ENCODE measurements around the gene CYP11A1.
A peak's percentile ranks its signal among the peaks of the same experiment; 100 is the strongest.

CYP11A1 gene

DNA sequence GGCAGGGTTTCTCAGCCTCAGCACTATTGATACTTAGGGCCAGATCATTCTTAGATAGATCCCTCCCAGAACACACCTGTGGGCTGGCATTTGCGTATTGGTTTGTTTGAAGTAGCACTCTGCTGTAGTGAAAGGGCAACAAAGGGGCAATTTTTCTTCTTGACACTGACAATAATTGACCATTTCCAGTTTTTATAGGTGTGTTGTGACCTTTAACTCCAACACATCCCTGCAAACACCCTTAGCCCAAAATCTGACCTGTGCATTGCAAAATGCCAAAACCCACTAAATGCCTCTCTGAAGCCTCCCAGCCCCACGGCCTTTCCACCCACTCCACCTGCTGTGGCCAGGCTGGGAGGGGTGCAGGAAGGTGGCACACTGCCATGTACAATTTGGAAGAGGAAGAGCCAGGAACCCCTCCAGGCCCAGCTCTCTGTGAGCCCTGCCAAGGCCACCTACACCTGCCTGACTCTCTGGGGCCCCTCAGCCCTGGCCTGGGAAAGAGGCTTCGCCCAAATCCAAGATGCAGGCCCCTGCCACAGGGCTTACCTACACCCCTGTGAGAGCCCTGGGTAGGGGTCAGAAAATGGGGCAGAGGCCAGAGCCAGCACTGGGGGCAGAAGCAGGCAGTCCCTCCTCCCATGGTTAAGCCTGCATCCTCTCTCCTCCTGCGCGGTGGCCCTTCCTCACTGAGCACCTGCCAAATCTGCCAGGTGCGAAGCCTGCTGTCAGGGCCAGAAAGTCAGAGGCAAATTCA lies 9.6 kb upstream of the CYP11A1 start:
- Histone ChIP-seq H3K9ac (ENCODE audit: low read length) (no peak overlapping the region), H3K9me3 (ENCODE audit: low read length) (no peaks in the 10 kb centered on the region)

DNA sequence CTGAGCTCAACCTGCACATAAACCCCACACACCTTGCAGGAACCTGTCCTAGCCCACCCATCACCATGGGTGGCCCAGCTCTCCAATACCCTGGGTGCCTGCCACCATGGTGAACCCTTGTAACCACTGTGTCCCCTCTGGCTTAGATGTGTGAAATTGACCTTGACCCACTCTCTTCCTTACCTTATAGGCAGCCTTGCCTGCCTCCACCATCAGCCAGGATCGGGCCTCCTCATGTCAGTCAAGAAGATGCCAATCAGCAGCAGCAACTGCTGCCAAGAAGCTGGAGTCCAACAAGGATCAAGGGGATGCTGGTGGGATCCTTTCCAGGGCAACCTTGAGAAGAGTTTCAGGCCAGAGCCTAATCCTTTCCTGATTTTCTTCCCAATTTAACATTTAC lies 8.8 kb upstream of the CYP11A1 start:
- peaks cover 5 to 6% of the 10 kb centered on the region in 2 donors for H3K27me3 ChIP-seq (ENCODE audit: control insufficient read depth in 1 of 2, insufficient read depth in 2 of 2, low read length in 2 of 2)
- H3K4me3 ChIP-seq (ENCODE audit: low read depth in 1 of 2, low read length in 2 of 2), result no peak overlapping the region
- no peak overlapping the region for H3K27ac ChIP-seq (ENCODE audit: low read depth, low read length)
- no peaks in the 10 kb centered on the region for H3K9me3 ChIP-seq (ENCODE audit: low read length)
- H3K9ac ChIP-seq (ENCODE audit: low read length), result no peak overlapping the region
- no peaks in the 10 kb centered on the region for H3K36me3 ChIP-seq (ENCODE audit: insufficient read depth, low read length)
- H3K4me1 ChIP-seq (ENCODE audit: insufficient read depth, low read length), result peaks cover 10% of the 10 kb centered on the region

More for the DNA sequence above, 9.6 kb upstream of the CYP11A1 start:
- Histone ChIP-seq H3K4me1 (ENCODE audit: insufficient read depth, low read length) (peaks cover 10% of the 10 kb centered on the region), H3K4me3 (ENCODE audit: low read depth in 1 of 2, low read length in 2 of 2) (no peak overlapping the region), H3K27ac (ENCODE audit: low read depth, low read length) (no peak overlapping the region), H3K27me3 (ENCODE audit: control insufficient read depth in 1 of 2, insufficient read depth in 2 of 2, low read length in 2 of 2) (peaks cover 3 to 5% of the 10 kb centered on the region in 2 donors), H3K36me3 (ENCODE audit: insufficient read depth, low read length) (no peaks in the 10 kb centered on the region)

DNA sequence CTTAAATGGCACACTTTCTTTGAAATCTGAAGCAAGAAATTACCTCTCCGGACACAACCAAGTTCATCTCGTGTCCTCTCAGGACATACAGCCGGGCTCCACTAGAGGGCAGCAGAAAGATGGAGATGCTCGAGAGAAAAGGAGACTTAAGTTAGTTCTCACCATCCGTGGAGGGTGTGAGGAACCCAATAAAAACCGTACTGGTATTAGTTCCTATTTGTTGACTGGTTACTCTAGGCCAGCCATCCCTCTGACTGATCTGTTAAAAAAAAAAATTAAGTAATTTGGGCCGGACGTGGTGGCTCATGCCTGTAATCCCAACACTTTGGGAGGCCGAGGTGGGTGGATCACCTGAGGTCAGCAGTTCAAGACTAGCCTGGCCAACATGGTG lies 7.9 kb upstream of the CYP11A1 start:
- peaks cover 5 to 6% of the 10 kb centered on the region in 2 donors for H3K27me3 ChIP-seq (ENCODE audit: control insufficient read depth in 1 of 2, insufficient read depth in 2 of 2, low read length in 2 of 2)
- peaks cover 10% of the 10 kb centered on the region for H3K4me1 ChIP-seq (ENCODE audit: insufficient read depth, low read length)
- H3K9ac ChIP-seq (ENCODE audit: low read length), result no peak overlapping the region
- H3K27ac ChIP-seq (ENCODE audit: low read depth, low read length), result no peak overlapping the region
- H3K9me3 ChIP-seq (ENCODE audit: low read length), result no peaks in the 10 kb centered on the region
- H3K36me3 ChIP-seq (ENCODE audit: insufficient read depth, low read length), result no peaks in the 10 kb centered on the region
- no peak overlapping the region for H3K4me3 ChIP-seq (ENCODE audit: low read depth in 1 of 2, low read length in 2 of 2)

DNA sequence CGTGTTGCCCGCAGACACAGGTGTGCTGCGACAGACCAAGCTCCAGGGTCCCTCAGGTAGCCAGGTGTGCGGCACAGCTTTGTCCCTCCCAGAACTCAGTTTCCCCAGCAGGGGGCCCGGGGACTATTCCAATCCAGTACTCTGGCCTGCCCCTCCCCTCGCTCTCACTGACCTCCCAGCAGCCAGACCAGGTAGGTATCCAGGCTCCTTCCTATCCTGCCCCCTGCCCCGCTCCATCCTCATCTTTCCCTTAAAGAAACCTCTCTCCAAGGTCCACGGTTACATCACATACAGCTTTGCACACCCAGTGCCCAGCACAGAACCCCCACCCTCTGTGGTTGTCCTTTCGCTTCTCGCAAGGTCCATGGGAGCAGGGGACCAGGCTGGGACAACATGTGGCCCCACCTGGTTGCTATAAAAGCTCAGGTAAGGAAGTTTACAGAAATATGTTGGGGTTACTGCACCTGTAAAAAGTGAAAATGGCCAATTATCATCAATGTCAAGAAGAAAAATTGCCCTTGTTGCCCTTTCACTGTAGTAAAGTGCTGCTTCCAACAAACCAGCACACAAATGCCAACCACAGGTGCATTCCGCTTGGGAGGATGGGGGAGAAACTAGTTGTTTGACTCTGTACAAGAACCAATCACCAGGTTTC lies 7.3 kb upstream of the CYP11A1 start:
- no peaks in the 10 kb centered on the region for H3K9me3 ChIP-seq (ENCODE audit: low read length)
- no peak overlapping the region for H3K9ac ChIP-seq (ENCODE audit: low read length)
- peaks cover 5 to 6% of the 10 kb centered on the region in 2 donors for H3K27me3 ChIP-seq (ENCODE audit: control insufficient read depth in 1 of 2, insufficient read depth in 2 of 2, low read length in 2 of 2)
- peaks cover 10% of the 10 kb centered on the region for H3K4me1 ChIP-seq (ENCODE audit: insufficient read depth, low read length)
- no peak overlapping the region for H3K27ac ChIP-seq (ENCODE audit: low read depth, low read length)
- H3K4me3 ChIP-seq (ENCODE audit: low read depth in 1 of 2, low read length in 2 of 2), result peak overlapping the region in 1 of 2 donors; percentile 68
- H3K36me3 ChIP-seq (ENCODE audit: insufficient read depth, low read length), result no peaks in the 10 kb centered on the region

DNA sequence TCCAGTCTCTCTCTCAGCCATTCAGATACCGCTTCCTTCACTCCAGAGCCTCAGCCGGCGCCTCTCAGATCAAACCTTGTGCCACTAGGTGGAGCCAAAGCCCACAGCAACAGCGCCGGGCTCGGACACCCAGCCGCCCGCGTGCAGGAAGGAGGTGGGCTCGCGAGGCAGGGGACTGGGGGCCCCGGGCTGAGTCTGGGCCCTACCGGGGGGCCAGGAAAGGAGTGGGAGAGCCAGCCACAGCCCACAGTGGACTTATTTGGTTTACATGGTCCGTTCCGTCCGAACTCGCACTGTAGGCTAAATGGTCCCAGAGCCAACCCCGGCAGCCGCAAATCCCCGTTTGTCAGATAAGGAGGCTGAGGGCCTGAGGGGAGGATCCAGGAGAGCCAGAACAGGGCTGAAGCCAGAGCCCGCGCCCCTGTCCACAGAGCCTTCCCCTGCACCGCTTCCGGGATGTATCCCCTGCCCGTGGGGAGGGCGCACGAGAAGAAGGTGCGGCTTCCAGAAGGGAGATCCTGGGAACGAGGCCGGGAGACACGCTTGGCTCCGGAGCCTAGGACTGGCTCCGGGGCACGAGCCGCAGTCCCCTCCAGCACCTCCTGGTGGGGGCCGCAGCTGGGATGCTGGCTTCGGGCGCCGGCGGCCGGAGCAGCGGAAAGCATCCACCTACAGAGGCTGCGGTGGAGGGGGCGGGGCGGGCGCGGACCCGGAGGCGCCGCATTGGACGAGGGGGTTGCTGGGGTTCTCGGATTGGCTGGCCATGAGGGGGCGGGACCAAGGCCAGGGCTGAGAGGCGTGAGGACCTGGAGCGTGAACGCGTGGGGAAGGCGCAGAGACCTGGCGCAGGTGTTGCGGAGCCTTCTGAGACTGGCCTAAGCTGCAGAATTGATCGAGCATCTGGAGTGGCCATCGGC lies 6.5 kb upstream of the CYP11A1 start:
- H3K27ac ChIP-seq (ENCODE audit: low read depth, low read length), result peak overlapping the region; percentile 56

DNA sequence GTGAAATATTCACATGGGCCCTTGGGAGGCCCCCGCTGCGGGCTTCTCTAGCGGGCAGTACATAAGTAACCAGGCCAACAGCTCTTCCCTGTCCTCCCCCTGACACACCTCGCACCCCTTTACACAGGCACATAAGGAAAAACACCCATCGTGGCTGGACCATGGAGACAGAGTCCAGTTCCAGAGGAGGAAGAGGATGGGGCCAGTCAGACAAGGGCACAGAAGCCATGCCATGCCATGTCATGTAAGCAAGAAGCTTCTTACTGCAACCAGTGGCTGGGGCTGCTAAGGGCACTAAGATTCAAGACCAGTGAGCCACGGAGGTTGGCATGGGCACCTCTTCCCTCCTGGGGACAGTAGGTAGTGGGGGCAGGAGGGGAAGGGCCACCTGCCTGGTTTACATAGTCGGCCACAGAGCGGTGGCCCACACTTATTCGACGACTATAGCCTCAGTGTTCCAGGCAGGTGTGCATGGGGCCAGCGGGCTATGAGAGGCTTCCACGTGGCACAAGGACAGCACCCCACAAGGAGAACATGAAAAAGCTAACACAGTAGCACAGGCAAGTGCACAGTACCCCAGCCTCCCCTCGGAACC lies 5.7 kb upstream of the CYP11A1 start:
- peaks cover 5 to 6% of the 10 kb centered on the region in 2 donors for H3K27me3 ChIP-seq (ENCODE audit: control insufficient read depth in 1 of 2, insufficient read depth in 2 of 2, low read length in 2 of 2)
- H3K27ac ChIP-seq (ENCODE audit: low read depth, low read length), result no peak overlapping the region
- H3K4me1 ChIP-seq (ENCODE audit: insufficient read depth, low read length), result peaks cover 10% of the 10 kb centered on the region
- no peaks in the 10 kb centered on the region for H3K36me3 ChIP-seq (ENCODE audit: insufficient read depth, low read length)
- H3K4me3 ChIP-seq (ENCODE audit: low read depth in 1 of 2, low read length in 2 of 2), result no peak overlapping the region
- no peaks in the 10 kb centered on the region for H3K9me3 ChIP-seq (ENCODE audit: low read length)
- no peak overlapping the region for H3K9ac ChIP-seq (ENCODE audit: low read length)

More for the DNA sequence above, 6.5 kb upstream of the CYP11A1 start:
- H3K4me3 ChIP-seq (ENCODE audit: low read depth in 1 of 2, low read length in 2 of 2), result peak overlapping the region; percentile 61 to 68
- no peaks in the 10 kb centered on the region for H3K9me3 ChIP-seq (ENCODE audit: low read length)
- H3K9ac ChIP-seq (ENCODE audit: low read length), result no peak overlapping the region
- peaks cover 10% of the 10 kb centered on the region for H3K4me1 ChIP-seq (ENCODE audit: insufficient read depth, low read length)
- peaks cover 5 to 6% of the 10 kb centered on the region in 2 donors for H3K27me3 ChIP-seq (ENCODE audit: control insufficient read depth in 1 of 2, insufficient read depth in 2 of 2, low read length in 2 of 2)
- H3K36me3 ChIP-seq (ENCODE audit: insufficient read depth, low read length), result no peaks in the 10 kb centered on the region

DNA sequence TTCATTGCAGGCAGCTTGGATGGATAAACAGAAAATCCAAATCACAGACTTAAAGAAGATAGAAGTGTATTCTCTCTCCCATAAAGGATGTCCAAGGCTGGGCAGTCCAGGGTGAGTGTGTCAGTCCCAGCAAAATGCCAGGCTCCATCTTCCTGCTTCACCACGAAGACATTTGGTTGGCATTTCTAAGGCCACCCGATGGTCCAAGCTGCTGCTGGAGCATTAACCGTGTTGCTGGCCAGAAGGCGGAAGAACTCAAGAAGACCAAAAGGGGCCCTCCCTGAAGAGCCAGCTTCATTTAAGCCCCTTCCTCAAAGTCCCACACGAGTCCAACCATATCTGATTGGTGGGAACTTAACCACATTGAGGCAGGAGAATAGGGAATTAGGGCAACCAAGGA lies 3.0 kb upstream of the CYP11A1 start:
- Histone ChIP-seq H3K27ac (ENCODE audit: low read depth, low read length) (no peak overlapping the region), H3K4me3 (ENCODE audit: low read depth in 1 of 2, low read length in 2 of 2) (no peak overlapping the region), H3K9ac (ENCODE audit: low read length) (no peak overlapping the region), H3K4me1 (ENCODE audit: insufficient read depth, low read length) (peaks cover 10% of the 10 kb centered on the region), H3K9me3 (ENCODE audit: low read length) (no peaks in the 10 kb centered on the region), H3K36me3 (ENCODE audit: insufficient read depth, low read length) (no peaks in the 10 kb centered on the region), H3K27me3 (ENCODE audit: control insufficient read depth in 1 of 2, insufficient read depth in 2 of 2, low read length in 2 of 2) (peaks cover 5 to 19% of the 10 kb centered on the region in 2 donors)

DNA sequence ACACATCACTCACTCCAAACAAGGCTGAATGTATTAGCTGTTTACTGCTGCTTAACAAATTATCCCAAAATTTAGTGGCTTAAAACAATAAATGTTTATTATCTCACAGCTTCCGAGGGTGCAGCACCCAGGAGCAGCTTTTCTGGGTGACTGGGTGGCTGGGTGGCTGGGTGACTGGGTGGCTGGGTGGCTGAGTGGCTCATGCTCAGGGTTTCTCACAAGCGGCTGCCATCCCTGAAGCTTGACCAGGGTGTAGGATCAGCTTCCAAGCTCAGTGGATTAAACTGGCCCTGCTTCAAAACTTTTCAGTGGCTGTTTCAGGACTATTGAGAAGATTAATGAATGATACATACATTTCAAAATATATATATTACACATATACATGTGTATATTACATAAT lies 2.3 kb upstream of the CYP11A1 start:
- H3K9ac ChIP-seq (ENCODE audit: low read length), result no peak overlapping the region
- peaks cover 2 to 24% of the 10 kb centered on the region in 2 donors for H3K27me3 ChIP-seq (ENCODE audit: control insufficient read depth in 1 of 2, insufficient read depth in 2 of 2, low read length in 2 of 2)
- no peak overlapping the region for H3K4me3 ChIP-seq (ENCODE audit: low read depth in 1 of 2, low read length in 2 of 2)
- no peaks in the 10 kb centered on the region for H3K9me3 ChIP-seq (ENCODE audit: low read length)
- peaks cover 5% of the 10 kb centered on the region for H3K4me1 ChIP-seq (ENCODE audit: insufficient read depth, low read length)
- H3K36me3 ChIP-seq (ENCODE audit: insufficient read depth, low read length), result no peaks in the 10 kb centered on the region
- H3K27ac ChIP-seq (ENCODE audit: low read depth, low read length), result no peak overlapping the region

DNA sequence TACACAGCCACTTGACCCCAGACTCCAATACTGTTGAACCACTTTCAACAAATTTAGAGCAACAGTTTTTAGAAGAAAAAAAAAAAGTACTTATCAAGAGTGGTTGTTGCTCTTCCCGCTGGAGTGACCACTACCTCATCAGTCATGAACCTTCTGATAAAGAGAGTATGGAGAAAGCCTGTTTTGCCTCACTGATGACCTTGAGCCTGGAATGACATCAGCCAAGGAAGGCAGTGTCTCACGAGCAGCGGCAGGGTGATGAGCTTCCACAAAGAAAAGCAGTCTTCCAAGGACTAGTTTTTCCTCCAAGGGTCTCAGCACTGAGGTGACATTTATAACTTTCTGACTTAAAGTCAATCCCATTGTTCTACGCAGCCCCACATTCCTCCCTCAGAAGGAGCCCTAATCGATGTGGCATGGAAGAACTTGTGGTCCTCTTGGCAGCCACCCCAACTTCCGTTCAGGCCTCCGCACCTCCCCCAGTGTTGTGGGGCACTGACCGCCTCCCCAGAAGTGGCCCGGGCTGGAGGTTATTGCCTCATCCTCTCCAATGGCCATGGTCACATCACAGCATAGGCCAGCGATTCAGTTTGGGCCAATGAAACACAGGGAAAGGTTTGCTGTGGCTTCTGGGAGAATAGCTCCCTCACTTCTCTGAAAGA lies 1.8 kb upstream of the CYP11A1 start:
- Histone ChIP-seq H3K27ac (ENCODE audit: low read depth, low read length) (no peak overlapping the region), H3K4me1 (ENCODE audit: insufficient read depth, low read length) (no peaks in the 10 kb centered on the region), H3K27me3 (ENCODE audit: control insufficient read depth in 1 of 2, insufficient read depth in 2 of 2, low read length in 2 of 2) (peaks cover 0 to 24% of the 10 kb centered on the region in 2 donors), H3K4me3 (ENCODE audit: low read depth in 1 of 2, low read length in 2 of 2) (no peak overlapping the region), H3K9me3 (ENCODE audit: low read length) (no peaks in the 10 kb centered on the region), H3K9ac (ENCODE audit: low read length) (no peak overlapping the region), H3K36me3 (ENCODE audit: insufficient read depth, low read length) (no peaks in the 10 kb centered on the region)

DNA sequence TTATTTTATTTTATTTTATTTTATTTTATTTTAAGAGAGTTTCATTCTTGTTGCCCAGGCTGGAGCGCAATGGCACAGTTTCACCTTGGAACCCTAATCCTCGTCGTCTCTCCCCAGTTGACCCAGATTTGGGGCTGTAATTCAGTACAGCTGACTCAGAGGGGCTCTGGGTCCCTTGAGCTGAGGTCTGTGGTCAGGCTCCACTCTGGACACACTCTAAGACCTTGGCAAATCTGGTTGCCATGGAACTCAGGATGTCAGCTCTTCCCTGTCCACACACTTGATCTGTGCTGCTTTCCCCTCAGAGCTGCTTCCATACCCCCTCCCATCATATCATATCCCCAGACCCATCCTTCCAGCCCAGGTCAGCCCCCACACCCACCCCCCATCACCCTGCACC lies 675 bp upstream of the CYP11A1 start:
- no peak overlapping the region for H3K9ac ChIP-seq (ENCODE audit: low read length)
- H3K4me1 ChIP-seq (ENCODE audit: insufficient read depth, low read length), result no peaks in the 10 kb centered on the region
- H3K27ac ChIP-seq (ENCODE audit: low read depth, low read length), result no peak overlapping the region
- peaks cover 0 to 24% of the 10 kb centered on the region in 2 donors for H3K27me3 ChIP-seq (ENCODE audit: control insufficient read depth in 1 of 2, insufficient read depth in 2 of 2, low read length in 2 of 2)
- H3K36me3 ChIP-seq (ENCODE audit: insufficient read depth, low read length), result no peaks in the 10 kb centered on the region
- no peaks in the 10 kb centered on the region for H3K9me3 ChIP-seq (ENCODE audit: low read length)
- no peak overlapping the region for H3K4me3 ChIP-seq (ENCODE audit: low read depth in 1 of 2, low read length in 2 of 2)

Data from muscle layer of colon (tissue), 2 donors.